ENCODE results near the gene CTR9.

- TF ChIP-seq GATA3 (IDR thresholded peaks at IDR 0.05; ENCODE audit: low read depth, low read length) (no peak), GATA2 (IDR thresholded peaks at IDR 0.05; ENCODE audit: low read depth, low read length) (no peak)
These were observed 7.6 kb upstream of the CTR9 start for GRCh38 chr11:10743354-10744000.
